ENCODE data around the gene E4F1.

The E4F1 gene

GRCh38 chr16:2223221-2223941 lies at the start of gene E4F1:
E4F1 (plus strand) TSS chr16:2223591; CDS start chr16:2223614, 23 bp downstream.
- Histone ChIP-seq H3K36me3 (replicated peaks; ENCODE audit: low read depth, low read length) (peaks cover 2% of the 10 kb centered on the region), H3K4me2 (ENCODE audit: low read length) (peak within 1 kb of the TSS; percentile 89), H3K4me1 (ENCODE audit: low read length) (peaks cover 5% of the 10 kb centered on the region; the same call in 1 of the 2 replicates), H3K27ac (ENCODE audit: low read length) (peak within 1 kb of the TSS; percentile 51), H3K9ac (ENCODE audit: low read length) (peak within 1 kb of the TSS; percentile 86), H3K27me3 (ENCODE audit: low read depth, low read length) (no peaks in the 10 kb centered on the region), H4K20me1 (ENCODE audit: insufficient read depth, low read length) (peaks cover 13% of the 10 kb centered on the region), H3K4me3 (ENCODE audit: low read length) (peak within 1 kb of the TSS; percentile 92), H3K9me3 (ENCODE audit: insufficient read depth, low read length) (no peaks in the 10 kb centered on the region), H3K79me2 (ENCODE audit: low read length) (peaks cover 46% of the 10 kb centered on the region), H2AFZ (ENCODE audit: low read depth, low read length) (peak within 1 kb of the TSS; percentile 78; the same call in 1 of the 2 replicates)
- TF ChIP-seq CTCF (IDR thresholded peaks at IDR 0.05; ENCODE audit: low read depth, low read length): no peak
- no peak for TF ChIP-seq EZH2phosphoT487 (IDR thresholded peaks at IDR 0.05; ENCODE audit: low read depth)

- Histone ChIP-seq H4K20me1 (ENCODE audit: insufficient read depth, low read length) (no peaks in the 10 kb centered on the region), H3K4me2 (ENCODE audit: low read length) (no peak overlapping the region), H3K4me1 (ENCODE audit: low read length) (no peaks in the 10 kb centered on the region), H3K27me3 (ENCODE audit: low read depth, low read length) (no peaks in the 10 kb centered on the region), H2AFZ (ENCODE audit: low read depth, low read length) (no peak overlapping the region), H3K79me2 (ENCODE audit: low read length) (no peaks in the 10 kb centered on the region), H3K9me3 (ENCODE audit: insufficient read depth, low read length) (no peaks in the 10 kb centered on the region), H3K9ac (ENCODE audit: low read length) (no peak overlapping the region), H3K27ac (ENCODE audit: low read length) (no peak overlapping the region), H3K4me3 (ENCODE audit: low read length) (no peak overlapping the region), H3K36me3 (replicated peaks; ENCODE audit: low read depth, low read length) (peaks cover 17% of the 10 kb centered on the region)
- TF ChIP-seq CTCF (IDR thresholded peaks at IDR 0.05; ENCODE audit: low read depth, low read length): no peak
- no peak for TF ChIP-seq EZH2phosphoT487 (IDR thresholded peaks at IDR 0.05; ENCODE audit: low read depth)
These were observed 49.5 kb upstream of the E4F1 start for GRCh38 chr16:2173916-2174315.

GRCh38 chr16:2174396-2175131 lies 48.8 kb upstream of the E4F1 start:
- H3K36me3 ChIP-seq (replicated peaks; ENCODE audit: low read depth, low read length): peaks cover 17% of the 10 kb centered on the region

More at GRCh38 chr16:2174396-2175131, 48.8 kb upstream of the E4F1 start:
- TF ChIP-seq EZH2phosphoT487 (IDR thresholded peaks at IDR 0.05; ENCODE audit: low read depth): no peak
- TF ChIP-seq CTCF (IDR thresholded peaks at IDR 0.05; ENCODE audit: low read depth, low read length): no peak
- Histone ChIP-seq H4K20me1 (ENCODE audit: insufficient read depth, low read length) (no peaks in the 10 kb centered on the region), H3K9me3 (ENCODE audit: insufficient read depth, low read length) (no peaks in the 10 kb centered on the region), H3K27me3 (ENCODE audit: low read depth, low read length) (no peaks in the 10 kb centered on the region), H3K27ac (ENCODE audit: low read length) (no peak overlapping the region), H3K9ac (ENCODE audit: low read length) (no peak overlapping the region), H3K79me2 (ENCODE audit: low read length) (no peaks in the 10 kb centered on the region), H3K4me1 (ENCODE audit: low read length) (no peaks in the 10 kb centered on the region), H3K4me3 (ENCODE audit: low read length) (no peak overlapping the region), H3K4me2 (ENCODE audit: low read length) (no peak overlapping the region), H2AFZ (ENCODE audit: low read depth, low read length) (no peak overlapping the region)

Data from OCI-LY3 (cell line).